Stimulated activated CD8-positive, alpha-beta memory T cell treated with anti-CD3 and anti-CD28 coated beads, Interleukin-12 subunit alpha, Interleukin-12 subunit beta, amount 100 ng/mL, for 4 hours (primary cell): ENCODE measurements around the gene FPR1.

Source experiments
- DNase-seq: peaks from one replicate; pipeline ENCODE4 v3.0.0-alpha.2; 2020; ENCODE audit warnings: low read depth

FPR1 gene, protein sequence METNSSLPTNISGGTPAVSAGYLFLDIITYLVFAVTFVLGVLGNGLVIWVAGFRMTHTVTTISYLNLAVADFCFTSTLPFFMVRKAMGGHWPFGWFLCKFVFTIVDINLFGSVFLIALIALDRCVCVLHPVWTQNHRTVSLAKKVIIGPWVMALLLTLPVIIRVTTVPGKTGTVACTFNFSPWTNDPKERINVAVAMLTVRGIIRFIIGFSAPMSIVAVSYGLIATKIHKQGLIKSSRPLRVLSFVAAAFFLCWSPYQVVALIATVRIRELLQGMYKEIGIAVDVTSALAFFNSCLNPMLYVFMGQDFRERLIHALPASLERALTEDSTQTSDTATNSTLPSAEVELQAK

DNA sequence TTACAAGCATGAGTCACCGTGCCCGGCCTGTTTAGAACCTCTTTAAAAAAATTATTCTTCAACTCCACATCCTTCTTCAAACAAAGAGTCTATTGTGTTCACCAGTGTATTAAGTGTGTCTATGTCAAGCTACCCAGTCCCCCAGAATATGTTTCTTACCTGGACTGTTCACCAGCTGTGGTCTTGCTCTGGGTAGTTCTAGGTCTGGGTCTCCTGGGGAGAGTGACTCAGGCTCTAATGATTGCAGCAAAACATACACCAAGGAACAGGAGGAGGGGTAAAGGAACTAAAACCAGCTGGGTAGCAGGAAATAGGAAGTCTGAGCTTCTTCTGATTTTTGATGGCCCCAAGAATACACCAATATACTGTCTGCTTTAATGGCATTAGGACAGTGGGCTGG, at the start of gene FPR1:
TSS of gene FPR1 (minus strand) at position 224 of the 400 bp plus-strand sequence. CDS start 4,884 bp downstream, outside the sequence.
- DNase-seq, result no peak

GRCh38 chr19:51800473-51801244, 49.0 kb upstream of the FPR1 start:
- no peak for DNase-seq

GRCh38 chr19:51799774-51800472, 48.2 kb upstream of the FPR1 start:
- no peak for DNase-seq

- DNase-seq, result no peak
Observed at GRCh38 chr19:51799034-51799773, 47.5 kb upstream of the FPR1 start.

DNA sequence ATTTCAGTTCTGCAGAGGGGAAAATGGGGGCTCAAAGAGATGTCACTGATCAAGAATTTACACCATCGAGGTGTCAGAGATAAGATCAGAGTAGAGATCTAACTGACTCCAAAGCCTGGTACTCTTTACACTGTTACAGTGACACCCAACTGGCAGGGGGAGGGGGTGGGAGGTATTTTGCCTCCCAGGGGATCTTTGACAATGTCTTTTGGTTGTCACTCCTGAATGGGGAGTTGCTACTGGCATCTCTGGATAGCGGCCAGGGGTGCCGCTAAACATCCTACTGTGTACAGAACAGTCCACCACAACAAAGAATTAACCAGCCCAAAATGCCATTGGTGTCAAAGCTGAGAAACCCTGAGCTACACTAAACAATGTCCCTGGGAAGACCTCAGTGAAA, 46.4 kb upstream of the FPR1 start:
- no peak for DNase-seq

DNA sequence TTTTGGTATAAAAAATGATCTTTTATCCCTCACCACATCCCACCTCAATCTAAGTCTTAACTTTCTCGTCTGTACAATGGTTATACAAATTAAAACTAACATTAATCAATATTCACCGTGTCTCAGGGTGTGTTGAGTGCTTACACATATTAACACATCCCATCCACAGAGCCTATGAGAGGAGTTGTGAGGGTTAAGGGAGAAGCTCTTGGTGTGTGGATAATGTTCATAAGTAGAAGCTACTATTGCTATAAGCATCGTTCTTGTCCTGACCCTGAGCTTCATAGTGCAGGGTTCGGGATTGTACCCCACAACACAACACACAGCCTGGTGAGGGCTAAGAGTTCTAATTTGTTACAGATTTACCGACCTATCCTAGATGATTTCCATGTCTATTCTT, 45.8 kb upstream of the FPR1 start:
- DNase-seq, result no peak

GRCh38 chr19:51796195-51796679, 44.6 kb upstream of the FPR1 start:
- no peak for DNase-seq

DNA sequence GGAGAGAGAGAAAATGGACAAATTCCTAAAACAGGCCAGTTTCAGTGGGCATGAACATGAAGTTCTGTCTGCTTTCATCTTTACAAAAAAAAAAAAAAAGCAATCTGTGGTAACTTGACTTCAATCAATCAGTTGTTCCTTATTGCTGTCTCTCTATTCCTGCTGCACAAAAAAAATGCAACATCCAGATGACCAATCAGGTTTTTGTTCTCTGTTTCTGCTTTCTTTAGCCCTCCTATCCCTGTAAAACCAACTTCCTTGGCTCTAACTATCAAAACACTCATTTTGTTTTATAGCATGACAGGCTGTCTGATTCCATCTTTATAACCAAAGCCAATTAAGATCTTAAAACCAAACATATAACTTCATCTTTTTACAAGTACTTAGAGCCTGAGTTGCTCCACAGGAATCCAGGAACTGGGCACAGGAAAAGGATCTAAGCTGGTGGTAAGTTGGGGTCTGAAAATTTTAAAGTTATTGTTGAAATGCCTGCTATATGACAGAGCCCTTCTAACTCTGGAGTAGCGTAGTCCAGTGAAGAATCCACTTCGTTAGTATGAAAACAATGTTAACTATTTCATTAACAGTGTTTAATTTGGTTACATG, 43.3 kb upstream of the FPR1 start, which contains the start of gene FPR3:
TSS of gene FPR3 (plus strand) at position 273 of the 606 bp plus-strand sequence. CDS start 28,592 bp downstream, outside the sequence.
- no peak for DNase-seq

- DNase-seq, result no peak
Observed at GRCh38 chr19:51793994-51794393, 42.3 kb upstream of the FPR1 start.

GRCh38 chr19:51792932-51793331, 41.3 kb upstream of the FPR1 start:
- DNase-seq, result no peak

DNA sequence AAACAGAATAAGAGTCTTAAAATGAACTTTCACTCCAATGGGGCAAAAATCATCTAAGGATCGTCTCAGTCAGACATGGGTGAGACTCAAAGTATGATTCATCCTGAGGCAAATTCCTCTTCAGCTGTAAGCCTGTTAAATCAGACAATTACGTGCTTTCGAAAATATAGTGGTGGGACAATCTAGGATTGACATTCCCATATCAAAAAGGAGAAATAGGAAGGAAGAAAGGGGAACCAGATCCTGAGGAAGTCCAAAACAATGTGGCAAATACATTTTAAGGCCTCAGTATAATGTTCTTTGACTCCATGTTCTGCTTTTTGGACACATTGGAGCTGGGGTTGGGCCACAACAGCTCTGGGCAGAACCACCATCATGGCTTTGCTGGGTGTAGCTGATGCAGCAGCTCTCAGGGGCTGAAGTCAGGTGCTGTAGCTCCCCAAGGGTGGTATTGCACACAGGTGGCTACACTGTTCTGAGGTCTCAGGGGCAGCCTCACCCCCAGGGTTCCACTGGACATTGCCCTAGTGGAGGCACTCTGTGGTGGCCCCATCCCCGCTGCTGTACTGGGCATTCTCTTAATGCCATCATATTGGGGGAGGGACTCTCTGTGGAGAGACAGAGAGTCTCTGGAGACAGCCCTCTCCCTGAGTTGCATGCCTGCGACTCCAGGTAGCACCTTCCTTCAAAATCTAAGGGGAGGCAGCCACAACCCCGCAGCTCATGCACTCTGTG, 37.5 kb upstream of the FPR1 start:
- no peak for DNase-seq

DNA sequence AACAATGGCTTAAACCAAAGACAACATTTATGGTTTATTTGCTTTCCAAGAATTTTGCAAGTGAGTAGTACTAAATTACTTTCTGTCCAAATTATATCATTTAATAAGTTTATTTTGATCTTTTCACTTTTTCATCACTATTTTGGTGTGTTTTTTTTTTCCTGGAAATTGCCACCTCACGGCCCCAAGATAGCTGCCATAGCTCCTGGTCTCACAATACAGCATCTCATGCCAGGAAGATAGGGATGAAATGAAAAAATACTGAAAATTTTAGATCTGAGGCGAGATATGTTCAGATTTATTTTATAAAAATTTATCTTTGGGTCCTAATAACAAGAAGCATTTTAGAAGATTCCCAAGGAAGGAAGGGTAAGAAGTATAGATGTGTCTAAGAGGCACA, 36.4 kb upstream of the FPR1 start:
- DNase-seq, result no peak

DNA sequence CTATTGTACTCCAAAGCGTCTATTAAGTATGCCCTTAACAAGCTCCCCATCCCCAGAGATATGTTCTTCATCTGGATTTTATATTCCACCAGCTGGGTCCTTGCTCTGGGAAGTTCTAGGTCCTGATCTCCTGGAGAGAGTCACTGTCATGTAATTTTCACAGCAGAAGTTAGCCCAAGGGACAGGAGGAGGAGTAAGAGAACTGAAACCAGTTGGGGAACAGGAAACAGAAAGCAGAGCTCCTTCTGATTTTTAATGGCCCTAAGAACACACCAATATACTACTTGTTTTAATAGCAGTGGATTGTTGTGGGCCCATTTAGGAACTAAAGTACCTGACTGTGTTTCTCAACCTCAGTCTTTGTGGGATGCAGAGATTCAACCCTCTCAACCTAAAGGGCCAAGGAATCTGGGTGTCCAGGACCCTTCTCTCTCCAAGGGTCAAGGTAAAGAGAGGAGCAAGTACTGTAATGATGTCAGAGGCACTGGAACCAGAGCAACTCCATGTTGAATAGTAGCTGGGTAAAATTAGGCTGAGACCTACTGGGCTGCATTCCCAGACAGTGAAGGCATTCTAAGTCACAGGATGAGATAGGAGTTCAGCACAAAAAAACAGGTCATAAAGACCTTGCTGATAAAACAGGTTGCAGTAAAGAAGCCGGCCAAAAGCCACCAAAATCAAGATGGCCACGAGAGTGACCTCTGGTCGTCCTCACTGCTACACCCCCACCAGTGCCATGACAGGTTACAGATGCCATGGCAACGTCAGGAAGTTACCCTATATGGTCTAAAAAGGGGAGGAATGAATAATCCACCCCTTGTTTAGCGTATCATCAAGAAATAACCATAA, 35.2 kb upstream of the FPR1 start:
- DNase-seq, result no peak

DNA sequence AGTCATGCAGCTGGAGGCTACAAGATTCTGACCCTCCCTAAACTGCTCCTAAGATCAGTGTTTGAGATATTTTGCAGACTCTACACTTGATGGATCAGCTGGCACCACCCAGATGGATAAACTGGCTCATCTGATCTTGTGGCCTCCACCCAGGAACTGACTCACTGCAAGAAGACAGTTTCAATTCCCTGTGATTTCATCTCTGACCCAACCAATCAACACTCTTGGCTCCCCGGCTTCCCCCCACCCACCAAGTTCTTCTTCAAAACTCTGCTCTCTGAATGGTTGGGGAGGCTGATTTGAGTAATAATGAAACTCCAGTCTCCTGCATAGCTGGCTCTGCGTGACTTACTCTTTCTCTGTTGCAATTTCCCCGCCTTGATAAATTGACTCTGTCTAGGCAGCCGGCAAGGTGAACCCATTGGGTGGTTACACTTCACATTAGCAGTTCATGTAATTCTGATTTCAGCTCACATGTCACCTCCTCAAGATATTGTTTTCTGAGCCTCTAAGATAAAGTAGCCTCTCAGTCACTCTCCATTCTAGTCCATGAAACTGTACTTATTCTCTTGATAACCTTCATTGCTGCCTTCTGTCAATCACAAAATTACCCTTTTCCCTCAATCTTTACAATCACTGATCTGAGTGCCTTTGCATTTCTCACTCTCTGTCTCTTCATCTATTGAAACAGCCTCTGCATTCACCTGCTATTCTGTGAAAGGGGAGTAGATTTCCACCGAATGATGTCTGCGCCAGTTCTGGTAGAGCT, 33.4 kb upstream of the FPR1 start:
- DNase-seq, result no peak

DNA sequence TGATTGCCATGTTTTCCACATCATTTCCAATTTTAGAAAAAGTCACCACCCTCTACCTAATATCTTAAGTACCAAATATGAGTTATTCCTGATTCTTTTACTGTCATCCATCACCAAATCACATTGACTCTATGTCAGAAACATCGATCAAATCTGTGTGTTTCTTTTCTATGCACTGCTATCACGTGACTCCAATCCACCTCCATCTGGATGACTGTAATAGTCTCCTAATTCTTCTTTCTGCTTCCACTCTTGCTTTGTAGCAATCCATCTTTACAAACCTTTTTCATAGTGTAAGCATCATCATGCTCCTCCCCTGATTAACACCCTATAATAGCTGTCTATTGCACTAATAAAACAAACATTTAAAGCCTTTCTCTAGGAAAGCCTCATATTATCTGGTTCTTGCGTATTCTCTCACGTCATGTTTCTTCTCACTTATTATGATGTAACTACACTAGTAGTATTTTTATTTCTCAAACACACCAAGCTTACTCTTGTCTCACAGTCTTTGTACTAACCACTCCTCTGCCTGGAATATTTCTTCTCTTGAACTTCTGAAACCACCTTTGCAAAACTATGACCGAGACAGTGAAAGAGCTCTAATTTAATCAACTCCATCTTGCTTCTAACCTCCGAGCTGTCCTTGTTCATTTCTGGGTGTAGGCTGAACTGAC, 32.6 kb upstream of the FPR1 start:
- DNase-seq, result no peak

DNA sequence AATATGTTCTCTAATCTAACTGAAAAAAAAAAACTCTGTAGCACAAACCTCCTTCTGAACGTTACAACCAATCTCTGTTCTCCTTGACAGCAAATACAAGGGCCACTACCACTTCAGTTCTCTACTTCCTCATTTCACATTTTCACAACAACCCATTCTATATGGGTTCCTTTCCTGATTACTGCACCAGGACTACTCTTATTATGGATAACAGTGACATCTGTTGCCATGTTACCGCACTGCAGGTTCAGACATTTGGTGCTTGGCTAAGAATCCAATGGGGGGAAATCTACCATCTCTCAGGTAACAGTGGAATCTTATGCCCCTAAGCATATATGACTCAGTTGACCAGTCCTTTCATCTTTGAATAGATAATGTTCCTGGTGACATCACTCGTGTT, 31.7 kb upstream of the FPR1 start:
- DNase-seq, result no peak

DNA sequence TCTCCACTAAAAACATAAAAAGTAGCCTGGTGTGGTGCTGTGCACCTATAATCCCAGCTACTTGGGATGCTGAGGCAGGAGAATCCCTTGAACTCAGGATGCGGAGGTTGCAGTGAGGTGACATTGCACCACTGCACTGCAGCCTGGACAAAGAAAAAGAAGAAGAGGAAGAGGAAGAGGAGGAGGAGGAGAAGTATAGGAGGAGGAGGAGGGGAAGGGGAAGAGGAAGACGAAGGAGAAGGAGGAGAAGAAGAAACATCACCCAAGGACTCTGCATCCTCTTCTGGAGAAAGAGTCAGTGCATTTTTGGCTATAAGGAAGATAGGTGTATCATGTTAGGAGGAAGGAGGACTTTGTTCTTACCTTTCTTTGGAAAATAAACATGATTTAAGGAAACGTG, 30.3 kb upstream of the FPR1 start:
- no peak for DNase-seq

DNA sequence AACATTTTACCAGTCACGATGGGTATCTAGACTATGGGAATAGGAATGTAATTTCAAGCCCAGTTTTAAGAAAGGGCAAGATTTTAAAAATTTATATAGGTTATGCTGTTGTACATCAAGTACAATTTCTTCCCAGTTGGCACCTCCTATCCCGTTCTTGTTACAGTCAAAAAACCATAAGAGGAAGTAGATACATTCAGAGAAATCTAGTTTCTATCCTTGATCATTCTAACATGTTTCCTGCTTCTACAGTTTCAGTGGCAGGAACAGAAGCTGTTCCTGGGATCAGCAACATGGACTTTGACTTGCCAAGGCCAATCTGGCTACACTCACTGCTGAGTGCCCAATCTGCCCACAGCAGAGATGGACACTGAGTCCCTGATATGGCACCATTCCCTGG, 28.6 kb upstream of the FPR1 start:
- DNase-seq, result no peak
